Cortex of kidney (tissue), 1 donor: ENCODE results near the gene PNPLA7.
A peak's percentile ranks its signal among the peaks of the same experiment; 100 is the strongest.
"Not testable (repeated sequence)": the region's sequence is repeated elsewhere in the genome, so short reads cannot be mapped to it uniquely, and the experiment has no call there.

Experiments
- DNase-seq: peaks from one replicate; lab custom pipeline; 2025; lab: John Stamatoyannopoulos, UW

Gene PNPLA7

DNA sequence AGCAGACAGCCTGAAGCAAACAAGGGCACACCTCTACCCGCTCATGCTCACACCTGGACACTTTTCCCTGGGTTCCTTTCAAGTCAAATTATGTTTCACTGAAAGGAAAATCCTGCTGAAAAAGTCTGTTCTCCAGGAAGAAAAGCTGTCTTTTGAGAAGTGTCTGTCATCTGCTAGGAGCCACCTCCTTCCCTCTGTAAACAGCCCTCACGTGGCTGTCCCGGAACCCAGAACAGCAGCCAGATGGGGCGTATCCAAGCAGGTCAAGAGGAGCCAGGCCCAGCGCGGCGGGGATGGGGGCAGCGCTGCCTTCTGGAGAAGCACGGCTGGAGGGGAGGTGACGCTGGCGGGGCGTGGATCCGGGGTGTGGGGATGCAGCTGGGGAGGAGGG lies at the start of gene PNPLA7:
Gene PNPLA7, minus strand, starts transcription at position 172 of the 391 bp plus-strand sequence. CDS start 205 bp downstream, outside the sequence.
- no peak for DNase-seq

DNA sequence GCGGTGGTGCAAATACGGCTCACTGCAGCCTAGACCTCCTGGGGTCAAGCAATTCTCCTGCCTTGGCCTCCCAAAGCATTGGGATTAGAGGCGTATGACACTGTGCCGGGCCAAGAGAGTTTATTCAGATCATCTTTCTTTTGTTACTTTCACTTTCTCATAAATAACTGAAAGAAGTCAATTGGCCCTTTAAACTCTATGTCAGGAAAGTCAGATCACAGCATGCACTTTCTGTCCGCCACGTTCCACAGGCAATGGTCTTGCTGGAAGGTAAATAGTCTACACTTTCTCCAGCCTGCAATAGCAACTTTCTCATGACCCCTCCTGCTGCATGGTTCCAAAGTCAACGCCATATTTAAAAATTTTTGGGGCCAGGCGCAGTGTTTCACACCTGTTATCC lies 48.7 kb upstream of the PNPLA7 start:
- no peak for DNase-seq

DNA sequence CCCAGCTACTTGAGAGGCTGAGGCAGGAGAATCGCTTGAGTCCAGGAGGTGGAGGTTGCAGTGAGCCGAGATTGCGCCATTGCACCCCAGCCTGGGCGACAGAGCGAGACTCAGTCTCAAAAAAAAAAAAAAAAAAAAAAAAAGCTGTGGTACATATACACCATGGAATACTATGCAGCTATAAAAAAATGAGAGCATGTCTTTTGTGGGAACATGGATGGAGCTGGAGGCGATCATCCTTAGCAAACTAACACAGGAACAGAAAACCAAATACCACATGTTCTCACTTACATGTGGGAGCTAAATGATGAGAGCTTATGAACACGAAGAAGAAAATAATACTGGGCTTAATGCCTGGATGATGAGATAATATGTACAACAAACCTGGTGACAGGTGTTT lies 46.4 kb upstream of the PNPLA7 start:
- not testable (repeated sequence) for DNase-seq

DNA sequence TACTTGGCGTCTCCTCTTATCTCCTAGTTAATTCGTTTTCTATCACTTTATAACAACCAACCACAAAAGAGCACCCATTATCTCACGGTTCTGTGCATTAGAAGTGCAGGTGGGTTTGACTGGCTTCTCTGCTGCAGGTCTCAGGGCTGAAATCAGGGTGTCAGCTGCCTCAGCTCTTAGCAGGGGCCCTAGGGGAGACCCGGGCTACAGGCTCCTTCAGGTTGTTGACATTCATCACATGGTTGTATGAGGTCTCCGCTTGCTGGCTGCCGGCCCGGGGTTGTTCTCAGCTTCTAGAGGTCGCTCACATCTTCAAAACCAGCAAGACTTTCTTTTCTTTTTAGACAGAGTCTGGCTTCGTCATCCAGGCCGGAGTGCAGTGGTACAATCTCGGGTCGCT lies 43.0 kb upstream of the PNPLA7 start:
- no peak for DNase-seq

DNA sequence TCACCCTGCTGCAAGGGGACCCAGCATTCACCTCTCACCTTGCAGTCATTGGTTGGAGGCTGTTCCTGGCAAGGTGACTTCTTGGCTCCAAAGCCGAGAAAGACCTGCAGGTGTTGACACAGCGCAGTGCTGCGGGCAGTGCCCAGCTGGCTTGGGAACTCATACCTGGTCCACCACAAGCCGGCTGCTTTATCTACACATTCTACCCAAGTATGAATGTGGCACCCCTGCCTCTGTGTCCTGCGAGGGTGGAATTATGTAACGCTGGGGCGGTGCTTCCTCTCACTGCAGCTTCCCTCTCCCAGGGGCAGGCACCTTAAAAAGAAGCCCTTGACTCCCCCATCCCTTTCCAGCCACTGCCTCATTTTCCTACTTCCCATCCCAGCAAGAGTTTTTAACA lies 42.6 kb upstream of the PNPLA7 start:
- no peak for DNase-seq

DNA sequence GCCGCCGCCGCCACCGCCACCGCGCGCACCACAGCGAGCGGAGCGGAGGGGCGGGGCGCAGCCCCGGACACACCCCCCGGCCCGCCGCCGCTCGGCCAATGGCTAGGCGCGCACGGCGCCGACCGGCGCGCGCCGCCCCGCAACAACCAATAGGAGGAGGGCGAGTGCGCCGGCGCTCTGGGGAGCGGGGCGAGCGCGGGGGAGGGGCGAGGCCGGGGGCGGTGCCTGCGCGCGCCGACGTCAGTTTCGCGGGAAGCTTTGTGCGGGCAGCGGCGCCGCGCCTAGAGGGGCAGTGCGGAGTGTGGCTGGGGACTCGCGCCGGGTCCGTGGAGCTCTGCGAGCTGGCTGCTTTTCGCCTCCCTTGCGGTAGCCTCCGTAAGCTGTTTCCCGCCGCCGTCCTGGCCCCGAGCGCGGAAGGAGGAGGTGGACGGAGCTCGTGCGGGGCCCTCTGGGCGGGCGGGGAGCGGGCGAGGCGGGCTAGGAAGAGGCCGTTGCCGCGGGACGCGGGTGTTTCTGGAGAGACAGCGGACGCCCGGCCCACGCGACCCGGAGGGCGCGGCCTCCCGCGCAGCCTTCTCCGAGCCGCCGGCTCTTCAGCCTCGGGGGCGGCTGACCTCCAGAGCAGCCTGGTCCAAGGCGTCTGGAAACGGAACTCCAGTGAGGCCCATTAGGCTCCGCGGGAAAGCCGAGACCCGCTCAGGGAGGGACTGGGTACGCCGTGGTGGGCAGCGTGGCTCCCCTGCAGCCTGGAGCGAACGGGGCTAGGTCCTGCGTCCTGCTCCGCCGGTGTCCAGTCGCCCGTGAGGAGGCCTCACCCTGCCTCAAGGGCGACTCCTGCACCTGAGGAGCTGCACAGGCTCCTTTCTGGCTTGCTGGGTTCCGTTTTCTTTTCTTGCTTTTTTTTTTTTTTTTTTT lies 40.5 kb upstream of the PNPLA7 start, which contains the start of gene ZMYND19:
Gene ZMYND19, minus strand, starts transcription at position 44 of the 915 bp plus-strand sequence. CDS start 249 bp downstream, outside the sequence.
- no peak for DNase-seq

DNA sequence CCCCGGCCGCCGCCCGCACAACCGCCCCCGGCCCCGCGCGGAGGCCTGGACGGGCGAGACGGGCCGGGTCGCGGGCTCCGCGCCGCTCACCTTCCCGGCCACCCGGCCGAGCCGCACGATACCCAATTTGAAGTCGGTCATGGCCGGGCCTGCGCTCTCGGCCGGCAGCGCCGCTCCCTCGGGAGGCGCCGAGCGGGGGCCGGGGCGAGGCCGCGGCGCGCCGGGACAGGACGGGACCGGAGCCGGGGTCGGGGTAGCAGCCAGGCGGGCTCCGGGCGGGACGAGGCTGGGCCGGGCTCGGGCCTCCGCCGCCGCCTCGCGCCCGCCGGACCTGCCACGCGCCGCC lies 39.9 kb upstream of the PNPLA7 start:
- DNase-seq = no peak

DNA sequence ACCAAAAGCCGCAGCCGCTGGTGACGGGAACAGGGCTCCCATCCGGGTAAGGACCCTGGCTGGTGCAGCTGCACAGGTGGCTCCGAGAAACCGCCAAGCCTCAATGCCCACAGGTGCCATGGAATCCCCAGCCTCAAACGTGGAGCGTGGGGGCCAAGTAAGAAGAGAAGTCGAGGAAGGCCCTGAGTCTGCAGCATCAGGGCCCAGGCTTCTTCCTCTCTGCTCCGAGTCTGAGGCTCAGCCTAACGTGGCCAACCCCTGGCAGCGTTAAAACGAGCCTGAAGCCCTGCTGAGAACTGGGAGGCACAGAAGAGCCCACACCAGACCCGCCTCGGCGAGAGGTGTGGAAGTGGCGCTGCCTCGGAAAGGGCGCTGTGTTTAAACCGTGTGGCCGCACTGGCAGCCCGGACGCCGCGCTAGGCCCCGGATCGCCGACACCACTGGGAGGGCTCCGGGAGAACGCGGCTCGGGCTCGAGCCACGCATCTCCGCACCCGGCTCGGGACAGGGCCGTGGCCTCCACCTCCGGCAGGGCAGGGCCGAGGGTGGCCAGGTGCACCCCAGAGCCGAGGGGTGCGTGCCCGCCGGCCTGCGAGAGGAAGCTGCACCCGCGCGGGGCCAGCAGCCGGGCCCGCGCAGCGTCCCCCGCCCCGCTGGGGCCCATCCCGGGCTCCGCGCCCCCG lies 39.4 kb upstream of the PNPLA7 start:
- no peak for DNase-seq

DNA sequence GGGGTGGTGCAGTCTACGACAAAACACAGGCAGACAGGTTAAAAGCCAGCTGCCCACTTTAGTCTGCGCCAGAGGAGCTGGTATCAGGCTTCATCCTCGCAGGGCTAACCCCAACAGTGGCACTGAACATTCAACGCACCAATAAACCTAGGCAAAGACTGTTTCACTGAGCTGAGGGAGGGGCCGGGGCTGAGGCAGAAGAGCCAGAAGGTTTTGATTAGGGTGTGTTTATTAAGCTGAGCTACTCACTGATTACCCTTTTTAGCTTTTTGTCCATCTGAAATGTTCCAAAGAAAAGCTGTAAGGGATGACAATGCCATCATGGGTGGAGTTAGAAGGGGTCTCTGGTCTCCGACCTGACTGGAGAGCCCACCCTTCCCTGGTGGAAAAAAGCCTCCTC lies 38.7 kb upstream of the PNPLA7 start:
- no peak for DNase-seq

DNA sequence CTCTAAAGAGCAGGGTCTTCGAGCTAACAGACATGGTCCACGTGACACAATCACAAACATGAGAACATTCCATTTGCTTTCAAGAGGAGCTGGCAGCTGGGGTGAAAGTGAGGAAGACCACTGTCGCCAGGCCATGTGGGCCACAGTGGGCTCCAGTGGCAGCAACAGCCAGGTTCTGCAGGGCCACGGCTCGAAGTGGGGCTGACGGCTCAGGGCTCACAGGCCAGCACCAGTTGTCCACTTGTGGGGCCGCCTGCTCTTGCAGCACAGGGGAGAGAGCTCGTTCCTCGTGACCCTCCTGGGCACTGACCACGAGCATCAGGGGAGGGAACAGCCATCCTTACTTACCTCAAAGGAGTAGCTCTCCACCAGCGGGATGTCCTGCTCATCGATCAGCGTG lies 38.1 kb upstream of the PNPLA7 start:
- DNase-seq = no peak

DNA sequence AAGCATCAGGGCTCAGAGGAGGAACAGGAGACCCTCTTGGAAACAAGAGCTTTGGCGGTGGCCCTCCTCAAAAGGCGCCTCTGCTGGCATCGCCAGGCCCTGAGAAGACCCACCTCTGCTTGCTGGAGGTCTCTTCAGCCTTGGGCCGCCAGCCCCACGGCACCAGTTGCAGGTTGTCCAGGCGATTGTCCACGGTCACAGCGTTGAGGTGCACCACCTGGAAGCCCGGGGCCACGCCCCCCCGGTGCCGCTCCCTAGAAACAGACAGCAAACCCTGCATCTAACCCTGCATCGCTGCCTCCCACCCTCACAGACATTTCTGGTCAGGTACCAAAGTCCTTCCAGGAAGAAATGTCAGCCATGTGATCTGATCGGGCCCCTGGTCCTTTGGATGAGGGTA lies 36.7 kb upstream of the PNPLA7 start:
- DNase-seq = no peak

DNA sequence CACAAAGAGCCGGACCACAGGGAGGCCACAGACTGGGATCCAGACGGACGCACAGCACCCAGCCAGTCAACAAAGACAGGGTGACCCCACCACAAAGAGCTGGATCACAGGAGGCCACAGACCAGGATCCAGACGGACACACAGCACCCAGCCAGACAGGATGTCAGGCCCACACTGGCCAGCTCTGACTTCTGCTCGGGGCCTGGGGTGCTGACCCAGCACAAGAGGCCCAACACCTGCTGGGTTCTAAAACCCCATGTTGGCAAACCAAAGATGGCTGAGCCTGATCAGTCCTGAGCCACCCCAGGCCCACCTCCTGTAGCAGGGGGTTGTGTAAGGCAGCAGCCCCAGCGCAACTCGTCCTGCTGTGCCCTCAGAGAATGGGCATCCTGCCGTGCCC lies 33.8 kb upstream of the PNPLA7 start:
- DNase-seq = no peak

DNA sequence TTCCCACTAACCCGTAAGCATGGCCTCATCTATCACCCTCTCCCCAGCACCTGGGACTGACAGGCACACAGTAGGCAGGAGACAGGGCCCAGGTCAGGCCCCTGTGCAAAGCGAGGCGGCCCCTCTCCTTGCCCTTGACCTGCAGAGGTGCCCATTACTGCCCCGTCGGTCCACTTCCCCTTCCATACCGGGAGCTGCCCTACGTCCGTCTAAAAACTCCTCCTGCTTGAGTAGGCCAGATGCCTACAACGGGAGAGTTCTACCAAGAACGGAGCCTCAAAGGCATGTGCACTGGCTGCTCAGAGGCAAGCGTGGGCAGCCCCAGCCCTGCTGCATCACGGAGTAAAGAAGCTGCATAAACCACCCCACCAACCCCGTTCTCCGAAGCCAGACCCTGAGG lies 33.1 kb upstream of the PNPLA7 start:
- DNase-seq = no peak

DNA sequence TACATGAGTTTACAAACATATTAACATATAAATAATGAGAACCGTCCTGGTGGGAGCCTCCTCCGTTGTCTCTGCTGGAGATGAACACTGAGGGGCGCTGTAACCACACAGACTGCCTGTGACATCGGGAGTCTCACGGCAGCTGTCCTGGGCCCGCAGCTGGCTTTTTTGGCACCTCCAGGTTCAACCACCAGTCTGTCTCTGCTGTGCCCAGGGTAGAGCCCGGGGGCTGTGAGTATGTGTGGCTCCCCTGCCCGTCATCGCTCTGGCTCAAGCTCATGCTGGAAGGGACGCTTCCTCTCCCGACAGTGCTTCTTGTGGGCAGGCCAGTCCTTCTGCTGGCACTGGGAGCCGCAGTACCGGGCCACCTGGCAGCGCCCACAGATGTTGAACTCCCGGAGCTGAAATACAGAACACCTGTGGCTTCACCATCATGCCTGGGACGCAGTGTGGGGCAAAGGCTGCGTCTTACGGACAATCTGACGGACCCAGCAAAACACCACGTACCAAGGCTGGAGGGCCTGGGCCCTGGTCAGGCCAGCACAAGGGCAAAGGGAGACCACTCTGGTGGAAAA lies 32.2 kb upstream of the PNPLA7 start:
- no peak for DNase-seq

DNA sequence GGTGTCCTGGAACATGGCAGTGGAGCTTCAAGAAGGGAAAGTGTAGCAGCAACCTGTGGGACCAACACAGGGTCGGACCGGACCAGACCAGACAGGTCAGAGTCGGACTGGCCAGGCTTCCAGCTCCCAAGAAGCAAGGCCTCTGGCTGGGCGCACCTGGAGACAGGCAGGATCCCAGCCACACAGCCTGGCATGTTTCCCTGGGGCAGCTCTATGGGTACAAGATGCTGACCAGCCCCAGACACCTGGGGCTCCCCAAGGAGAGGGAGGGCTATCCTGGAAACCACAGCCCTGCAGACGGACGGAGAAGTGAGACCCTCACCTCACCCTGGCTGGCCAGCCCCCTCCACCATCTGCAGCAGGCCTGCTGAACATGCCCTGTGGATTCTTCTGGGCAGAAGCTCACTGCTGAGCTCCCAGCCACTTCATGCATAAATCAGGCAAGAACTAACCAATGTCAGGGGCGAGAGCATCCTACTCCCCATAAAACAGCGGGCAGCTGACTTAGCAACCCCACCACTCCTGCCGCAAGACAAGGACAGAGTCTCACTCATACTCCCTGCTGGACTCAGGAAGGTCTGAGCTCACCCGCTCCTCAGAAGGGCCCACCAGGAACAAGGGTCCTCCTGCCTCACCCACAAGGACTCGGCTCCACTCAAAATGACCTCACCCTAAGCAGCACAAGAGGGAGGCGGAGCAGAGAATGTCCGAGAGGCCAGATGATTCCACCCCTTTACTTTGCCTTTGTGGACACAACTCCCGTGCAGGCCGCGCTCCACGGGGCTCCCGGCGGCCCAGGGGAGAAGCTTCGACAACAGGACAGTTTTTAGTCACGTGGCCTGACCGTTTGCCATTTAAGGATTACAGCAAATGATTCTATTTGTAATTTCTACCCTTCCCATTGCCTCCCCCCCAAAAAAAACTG lies 31.4 kb upstream of the PNPLA7 start:
- no peak for DNase-seq

DNA sequence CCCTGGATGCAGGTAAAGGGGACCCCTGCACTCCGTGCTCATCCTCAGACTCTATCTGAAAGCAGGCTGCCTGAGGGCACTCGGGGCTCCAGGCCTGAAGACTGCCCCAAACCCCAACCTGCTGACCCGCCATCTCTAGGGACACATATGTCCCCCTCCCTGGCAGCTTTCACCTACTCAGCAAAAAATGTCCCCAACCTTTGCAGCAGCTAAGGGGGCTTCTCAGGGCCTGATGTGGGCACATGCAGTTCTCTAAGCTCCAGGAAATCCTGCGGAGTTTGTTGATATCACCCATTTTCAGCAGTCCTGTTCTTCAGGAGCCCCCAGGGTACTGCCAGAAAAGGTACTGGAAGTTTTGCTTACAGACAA lies 30.7 kb upstream of the PNPLA7 start:
- no peak for DNase-seq

DNA sequence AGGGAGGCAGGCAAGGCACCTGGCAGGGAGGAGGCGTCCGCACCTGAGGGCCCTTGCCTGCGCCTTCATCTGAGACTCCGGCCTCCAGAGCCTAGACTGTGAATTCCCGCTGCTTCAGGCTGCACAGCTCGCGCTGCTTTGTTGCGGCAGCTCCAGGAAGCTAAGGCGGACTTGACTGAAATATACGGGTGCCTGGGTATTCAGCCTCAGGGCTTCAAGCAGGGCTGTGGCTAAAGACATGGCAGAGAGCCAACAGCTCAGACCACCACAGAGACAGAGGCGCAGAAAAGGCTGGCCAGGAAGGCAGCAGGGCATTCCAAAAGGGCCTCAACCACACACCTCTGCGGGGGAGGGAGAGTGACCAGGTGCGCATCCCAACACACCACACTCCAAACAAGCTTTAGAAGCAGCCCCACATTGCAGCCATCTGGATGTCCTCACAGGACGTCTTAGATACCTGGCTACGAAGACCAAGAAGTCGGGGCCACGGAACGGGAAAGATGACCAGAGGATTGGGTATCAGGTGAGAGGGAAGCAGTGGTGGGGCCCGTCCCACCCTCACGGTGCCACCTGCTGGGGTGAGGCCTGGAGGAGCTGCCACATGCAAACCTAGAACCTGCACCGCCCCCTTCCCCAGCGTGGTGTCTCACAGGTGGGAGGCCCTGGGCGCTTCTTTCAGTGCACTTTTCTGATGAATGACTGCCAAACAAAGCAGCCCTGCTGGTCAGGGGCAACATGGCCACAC lies 30.2 kb upstream of the PNPLA7 start:
- DNase-seq = no peak

DNA sequence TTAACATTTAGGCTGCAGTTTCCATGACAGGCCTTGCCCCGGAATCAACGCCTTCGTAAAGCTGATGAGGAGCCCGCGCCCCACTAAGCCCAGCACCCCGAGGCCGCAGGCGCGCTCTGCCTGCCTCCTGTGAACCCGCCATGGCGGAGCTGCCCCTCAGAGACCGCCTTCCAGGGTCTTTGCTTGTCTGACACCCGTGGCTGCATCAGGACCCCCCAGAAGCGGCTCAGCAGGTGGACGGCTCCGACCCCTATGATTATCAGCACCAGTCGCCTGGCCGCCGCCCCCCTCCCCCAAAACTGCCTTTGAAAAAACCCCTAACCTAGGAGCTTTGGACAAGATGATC lies 29.0 kb upstream of the PNPLA7 start:
- no peak for DNase-seq

DNA sequence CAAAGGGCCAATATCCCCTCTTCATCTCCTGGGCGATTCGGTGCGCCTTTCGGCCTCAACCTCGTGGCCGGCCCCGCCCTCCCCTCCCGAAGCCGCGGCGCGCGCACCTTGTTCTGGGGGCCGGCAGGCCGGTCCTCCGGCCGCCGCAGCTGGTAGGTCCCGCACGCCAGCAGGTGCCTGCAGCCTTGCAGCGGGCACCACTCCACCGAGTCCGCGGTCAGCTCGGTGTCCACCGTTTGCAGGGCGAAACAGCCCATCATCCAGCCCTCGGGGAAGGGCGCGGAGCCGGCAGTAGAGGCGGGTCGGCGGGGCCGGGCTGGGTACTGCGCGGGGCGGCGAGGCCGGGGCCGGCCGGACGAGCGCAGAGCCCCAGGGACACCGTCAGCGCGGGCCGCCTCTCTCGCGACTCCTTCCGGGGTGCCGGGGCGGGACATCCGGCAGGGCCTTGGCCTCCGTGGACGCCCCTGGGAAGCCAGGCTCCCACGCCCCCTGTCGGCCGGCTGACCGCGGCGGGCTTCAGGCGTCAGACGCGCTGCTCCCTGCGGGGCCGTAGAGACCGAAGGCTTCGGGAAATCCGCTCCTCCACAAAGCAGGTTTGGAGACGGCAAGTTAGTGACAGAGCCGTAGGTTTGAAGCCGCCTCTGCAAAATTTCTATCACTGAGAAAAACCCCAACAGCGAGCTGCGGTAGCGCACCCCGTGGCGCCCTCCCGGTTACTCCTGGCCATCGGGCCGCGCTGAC lies 28.5 kb upstream of the PNPLA7 start, which contains the start of gene DPH7:
Gene DPH7, minus strand, starts transcription at position 408 of the 741 bp plus-strand sequence. Its CDS starts 148 bp downstream, at position 260.
- DNase-seq = peak; percentile 72

DNA sequence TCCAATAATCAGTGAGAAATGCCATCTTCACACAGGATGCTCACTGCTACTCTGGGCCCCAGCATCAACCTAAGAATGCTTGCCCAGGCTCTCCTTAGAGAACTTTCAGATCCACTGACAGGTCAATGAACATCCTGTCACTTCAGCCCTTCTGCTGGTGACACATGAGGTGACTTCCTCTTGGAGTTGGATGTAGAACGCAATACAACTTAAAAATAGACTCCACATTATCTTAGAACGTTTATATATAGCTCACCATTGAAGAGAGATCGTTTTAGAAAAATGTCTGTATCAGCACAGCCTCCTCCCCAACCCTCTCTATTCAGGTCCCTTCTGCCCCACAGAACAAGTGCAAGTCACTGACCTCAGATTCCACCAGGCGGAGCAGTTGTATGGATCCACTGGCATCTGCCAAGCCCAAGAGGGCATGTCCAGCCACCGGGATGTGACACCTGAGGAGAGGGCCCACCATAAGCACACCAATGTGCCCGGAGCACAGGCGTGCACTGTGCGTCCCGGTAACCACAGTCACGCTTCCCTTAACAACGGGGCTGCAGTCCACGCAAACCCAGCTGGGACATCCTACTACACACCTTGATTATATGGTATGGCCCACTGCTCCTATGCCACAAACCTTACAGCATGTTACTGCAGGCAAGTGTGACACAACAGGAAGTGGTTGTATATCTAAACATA lies 25.7 kb upstream of the PNPLA7 start:
- DNase-seq = no peak
